NB4 (cell line): ENCODE results near the gene PCDHB1.

ENCODE experiments used
- CTCF ChIP-seq: IDR thresholded peaks from one replicate; pipeline ENCODE4 v1.5.1; 2012; ENCODE audit warnings: low read depth, low read length
- MAX ChIP-seq: IDR thresholded peaks from 2 replicates; pipeline ENCODE4 v1.6.1; 2011; ENCODE audit warnings: low read depth, low read length
- POLR2A ChIP-seq: IDR thresholded peaks from 2 replicates; pipeline ENCODE4 v1.6.1; 2011; ENCODE audit warnings: mild to moderate bottlenecking; ENCODE audit not compliant: insufficient read length; ENCODE audit errors: extremely low read depth

GRCh38 chr5:141007791-141008190 is 43.4 kb upstream of the PCDHB1 start:
- TF ChIP-seq CTCF: no peak
- TF ChIP-seq POLR2A: no peak
- TF ChIP-seq MAX: no peak
